Measurements from ENCODE around the gene PRKN. TPM values are rescaled to one million over a fixed set of nuclear protein-coding genes. Genes with fewer than 3 reads are reported as not detected.

Gene PRKN
- total RNA-seq, 1 donor from 2014 or later: 2.6 TPM

GRCh38 chr6:161353208-161353613, 1374.4 kb downstream of the PRKN start:
- Histone ChIP-seq H3K4me1 (no peaks in the 10 kb centered on the region), H3K4me3 (no peak overlapping the region), H3K36me3 (no peaks in the 10 kb centered on the region), H3K27me3 (no peaks in the 10 kb centered on the region), H3K27ac (no peak overlapping the region), H3K9me3 (no peaks in the 10 kb centered on the region)
- intact Hi-C loops (cut with DNase I): no loop called here
- no peak for TF ChIP-seq CTCF (IDR thresholded peaks at IDR 0.05)
- no peak for DNase-seq (ENCODE audit: low spot score in 2 of 2)

- intact Hi-C loops (cut with DNase I): no loop called here
- H3K27me3 ChIP-seq: no peaks in the 10 kb centered on the region
- no peak overlapping the region for H3K4me3 ChIP-seq
- H3K4me1 ChIP-seq: no peaks in the 10 kb centered on the region
- no peaks in the 10 kb centered on the region for H3K9me3 ChIP-seq
- no peak for TF ChIP-seq CTCF (IDR thresholded peaks at IDR 0.05)
- H3K27ac ChIP-seq: no peak overlapping the region
- DNase-seq (ENCODE audit: low spot score in 2 of 2): no peak
- no peaks in the 10 kb centered on the region for H3K36me3 ChIP-seq
These were observed 1375.7 kb downstream of the PRKN start for GRCh38 chr6:161351858-161352257.

GRCh38 chr6:161349886-161350285, 1377.7 kb downstream of the PRKN start:
- Histone ChIP-seq H3K27me3 (no peaks in the 10 kb centered on the region), H3K27ac (no peak overlapping the region), H3K4me3 (no peak overlapping the region), H3K9me3 (no peaks in the 10 kb centered on the region), H3K36me3 (no peaks in the 10 kb centered on the region), H3K4me1 (no peaks in the 10 kb centered on the region)
- DNase-seq (ENCODE audit: low spot score in 2 of 2): no peak
- TF ChIP-seq CTCF (IDR thresholded peaks at IDR 0.05): no peak
- intact Hi-C loops (cut with DNase I): no loop called here

- Histone ChIP-seq H3K4me3 (no peak overlapping the region), H3K9me3 (no peaks in the 10 kb centered on the region), H3K27me3 (no peaks in the 10 kb centered on the region), H3K4me1 (no peaks in the 10 kb centered on the region), H3K36me3 (no peaks in the 10 kb centered on the region), H3K27ac (no peak overlapping the region)
- intact Hi-C loops (cut with DNase I): no loop called here
- DNase-seq (ENCODE audit: low spot score in 2 of 2): no peak
- no peak for TF ChIP-seq CTCF (IDR thresholded peaks at IDR 0.05)
These were observed 1379.0 kb downstream of the PRKN start for GRCh38 chr6:161348628-161348994.

GRCh38 chr6:161347988-161348627, 1379.5 kb downstream of the PRKN start:
- no peaks in the 10 kb centered on the region for H3K4me1 ChIP-seq
- no peaks in the 10 kb centered on the region for H3K36me3 ChIP-seq
- no peak overlapping the region for H3K4me3 ChIP-seq
- DNase-seq (ENCODE audit: low spot score in 2 of 2): no peak
- no peaks in the 10 kb centered on the region for H3K27me3 ChIP-seq
- no peak overlapping the region for H3K27ac ChIP-seq
- intact Hi-C loops (cut with DNase I): no loop called here
- TF ChIP-seq CTCF (IDR thresholded peaks at IDR 0.05): no peak
- H3K9me3 ChIP-seq: no peaks in the 10 kb centered on the region

- H3K27me3 ChIP-seq: no peaks in the 10 kb centered on the region
- no peak overlapping the region for H3K27ac ChIP-seq
- TF ChIP-seq CTCF (IDR thresholded peaks at IDR 0.05): no peak
- intact Hi-C loops (cut with DNase I): no loop called here
- no peaks in the 10 kb centered on the region for H3K9me3 ChIP-seq
- H3K4me1 ChIP-seq: no peaks in the 10 kb centered on the region
- H3K36me3 ChIP-seq: no peaks in the 10 kb centered on the region
- DNase-seq (ENCODE audit: low spot score in 2 of 2): no peak
- H3K4me3 ChIP-seq: no peak overlapping the region
These were observed 1380.4 kb downstream of the PRKN start for GRCh38 chr6:161347125-161347524.
